HG02840 (cell line): Measurements from ENCODE around the gene ADAMTSL1.

Source experiments
- ATAC-seq: cut with Tn5 transposase; IDR thresholded peaks from one replicate; pipeline ENCODE4 v1.9.1; 2021; ENCODE audit warnings: mild to moderate bottlenecking, moderate library complexity, moderate number of reproducible peaks; ENCODE audit not compliant: unreplicated experiment, low FRiP score

ADAMTSL1 gene

DNA sequence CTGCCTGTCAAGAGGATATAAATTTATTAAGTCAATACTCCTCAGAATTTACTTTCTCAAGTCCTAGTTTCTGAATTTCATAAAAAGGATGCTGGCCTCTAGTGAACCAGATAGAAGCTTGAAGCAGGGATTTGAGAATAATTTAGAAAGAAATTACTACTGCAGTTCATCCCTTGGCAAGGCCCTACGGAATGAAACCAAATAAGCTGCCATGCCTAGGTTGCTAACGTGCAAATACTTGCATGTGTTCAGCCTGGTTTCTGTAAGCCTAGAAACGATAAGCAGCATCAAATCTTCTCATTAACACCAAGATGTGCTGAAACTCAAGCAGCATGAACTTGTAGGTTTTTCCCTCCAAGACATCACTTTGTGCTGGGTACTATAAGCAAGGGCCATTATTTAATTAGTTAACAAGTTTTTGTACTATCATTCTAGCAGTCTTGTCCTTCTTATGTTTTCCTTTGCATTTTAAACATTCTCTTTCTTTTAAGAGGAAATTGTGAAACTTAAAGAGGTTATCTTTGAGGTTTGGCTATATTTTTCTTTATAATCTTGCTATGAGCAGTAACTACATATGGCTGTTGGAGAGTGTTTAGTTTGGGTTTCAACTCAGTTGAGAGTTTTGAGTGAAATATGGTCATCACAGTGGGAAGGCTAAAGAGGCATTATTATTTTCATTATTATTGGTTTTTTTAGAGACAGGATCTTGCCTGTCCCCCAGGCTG, 71.8 kb downstream of the ADAMTSL1 start:
- ATAC-seq, result no peak

DNA sequence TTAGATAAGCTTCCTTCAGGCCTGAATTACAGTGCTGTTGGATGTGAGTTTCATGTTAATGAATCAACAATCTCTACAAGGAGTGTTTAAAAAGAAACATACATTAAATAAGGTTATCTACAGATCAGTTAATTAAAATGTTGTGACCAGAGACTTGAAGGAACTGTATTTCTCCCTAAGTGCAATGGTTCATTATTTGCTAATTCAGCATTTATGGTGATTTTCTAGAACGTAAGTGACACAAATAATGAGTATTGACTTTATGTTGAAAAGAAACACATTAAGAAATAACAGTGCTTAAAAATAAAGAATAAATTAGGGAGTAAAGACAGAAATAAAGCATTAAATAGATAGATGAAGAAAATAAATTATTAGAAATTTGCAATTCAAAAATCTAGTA, 74.5 kb downstream of the ADAMTSL1 start:
- no peak for ATAC-seq

DNA sequence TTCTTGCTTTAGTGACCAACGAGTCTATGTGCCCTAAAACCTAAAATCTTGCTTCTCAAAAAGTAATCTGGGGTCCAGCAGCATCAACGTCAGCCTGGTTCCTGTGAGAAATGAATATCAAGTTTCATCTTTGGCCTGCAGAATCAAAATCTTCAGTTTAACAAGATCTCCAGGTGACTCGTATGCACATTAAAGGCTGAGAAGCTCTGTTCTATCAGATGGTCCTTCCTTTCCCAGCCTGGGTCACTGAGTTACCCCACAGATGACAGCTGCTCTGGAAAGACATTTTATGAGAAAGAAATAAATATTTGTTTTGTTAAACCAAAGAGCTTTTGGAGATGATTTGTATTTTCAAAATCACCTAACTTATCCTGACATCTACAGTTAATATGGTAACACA, 75.8 kb downstream of the ADAMTSL1 start:
- no peak for ATAC-seq

- ATAC-seq, result no peak
These were observed 76.3 kb downstream of the ADAMTSL1 start for GRCh38 chr9:18550286-18550685.

DNA sequence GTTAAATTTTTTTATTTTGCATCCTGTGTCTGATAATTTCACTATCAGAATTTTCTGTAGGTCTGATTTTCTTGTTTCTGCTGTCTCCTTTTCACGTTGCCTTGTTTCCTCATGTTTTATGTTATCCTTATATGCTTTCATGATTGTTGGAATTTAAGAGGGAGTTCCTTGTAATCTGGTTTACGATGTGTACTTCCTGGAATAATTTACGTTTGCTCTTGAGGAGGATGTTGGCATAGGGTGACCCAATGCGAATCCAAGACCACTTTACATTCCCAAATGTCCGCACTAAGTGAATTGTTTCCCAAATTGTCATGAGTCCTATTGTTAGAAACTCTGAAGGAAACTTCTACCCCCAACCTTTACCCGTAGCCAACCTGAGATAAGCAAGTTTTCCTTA, 80.3 kb downstream of the ADAMTSL1 start:
- ATAC-seq, result no peak

DNA sequence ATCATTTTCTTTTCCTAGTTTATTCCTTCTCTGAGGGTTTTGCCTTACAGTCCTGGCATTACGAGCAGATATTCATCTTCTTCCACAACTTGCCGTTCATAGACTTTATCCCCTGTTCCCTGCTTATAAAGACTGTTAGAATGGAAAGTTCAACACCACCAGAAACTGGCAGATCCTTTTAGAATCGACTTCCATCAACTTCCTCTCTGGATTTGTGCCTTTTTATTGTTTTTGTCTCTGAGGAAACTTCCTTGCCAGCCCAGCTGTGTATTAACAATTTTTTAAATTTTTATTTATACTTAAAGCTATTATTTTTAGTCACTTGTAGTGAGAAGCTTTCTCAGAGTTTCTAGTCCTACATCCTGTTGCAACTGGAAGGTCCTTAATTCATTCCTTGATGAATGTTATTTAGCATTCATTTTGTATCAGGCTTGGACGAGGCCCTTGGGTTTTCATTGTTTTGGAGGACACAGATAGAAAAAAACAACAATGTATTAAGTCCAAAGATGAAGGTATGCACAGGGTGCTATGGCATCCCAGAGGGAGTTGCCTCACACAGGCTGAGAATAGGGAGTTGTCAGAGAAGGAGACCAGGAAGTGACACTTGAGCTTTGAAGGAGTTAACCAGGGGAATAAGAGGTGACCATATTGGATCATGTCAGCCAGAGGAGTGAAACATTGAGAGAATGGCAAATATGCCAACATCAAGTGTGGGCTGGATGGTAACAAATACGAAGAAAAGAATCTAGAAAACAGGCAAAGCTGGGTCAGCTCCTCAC, 81.3 kb downstream of the ADAMTSL1 start:
- ATAC-seq, result no peak

GRCh38 chr9:18564018-18564880, 90.3 kb downstream of the ADAMTSL1 start:
- no peak for ATAC-seq

GRCh38 chr9:18566121-18566520, 92.2 kb downstream of the ADAMTSL1 start:
- ATAC-seq, result no peak

GRCh38 chr9:18568973-18569372, 95.0 kb downstream of the ADAMTSL1 start:
- ATAC-seq, result no peak

- no peak for ATAC-seq
These were observed 96.1 kb downstream of the ADAMTSL1 start for GRCh38 chr9:18569941-18570630.

GRCh38 chr9:18573021-18573556, 99.1 kb downstream of the ADAMTSL1 start:
- no peak for ATAC-seq

DNA sequence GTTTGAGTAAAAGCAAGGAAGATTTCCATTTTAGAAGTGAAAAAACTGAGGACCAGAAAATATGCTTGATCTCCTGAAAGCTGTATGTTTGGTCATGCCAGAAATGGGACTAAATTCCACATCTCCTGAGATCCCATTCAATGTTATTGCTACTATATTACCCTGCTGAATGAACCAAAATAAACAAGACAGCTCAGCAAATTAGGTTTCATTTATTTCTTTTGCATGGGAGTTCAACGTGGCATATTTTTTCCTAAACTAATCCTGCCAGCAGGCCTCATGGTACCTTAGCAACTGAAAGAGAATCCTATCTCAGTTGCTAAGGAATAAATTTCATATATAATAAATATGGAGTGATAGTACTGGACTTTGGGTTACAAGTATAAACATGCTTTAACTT, 101.7 kb downstream of the ADAMTSL1 start:
- ATAC-seq, result no peak

- ATAC-seq, result no peak
These were observed 105.6 kb downstream of the ADAMTSL1 start for GRCh38 chr9:18579536-18579935.

- no peak for ATAC-seq
These were observed 106.2 kb downstream of the ADAMTSL1 start for GRCh38 chr9:18580151-18580550.

DNA sequence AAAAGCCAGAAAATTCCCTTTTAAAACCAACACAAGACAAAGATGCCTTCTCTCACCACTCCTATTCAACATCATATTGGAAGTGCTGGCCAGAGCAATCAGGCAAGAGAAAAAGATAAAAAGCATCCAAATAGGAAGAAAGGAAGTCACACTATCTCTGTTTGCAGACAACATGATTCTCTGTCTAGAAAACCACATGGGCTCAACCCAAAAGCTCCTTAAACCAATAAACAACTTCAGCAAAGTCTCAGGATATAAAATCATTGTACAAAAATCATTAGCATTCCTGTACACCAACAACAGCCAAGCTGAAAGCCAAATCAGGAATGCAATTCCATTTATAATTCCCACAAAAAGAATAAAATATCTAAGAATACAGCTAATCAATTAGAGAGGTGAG, 112.0 kb downstream of the ADAMTSL1 start:
- no peak for ATAC-seq

DNA sequence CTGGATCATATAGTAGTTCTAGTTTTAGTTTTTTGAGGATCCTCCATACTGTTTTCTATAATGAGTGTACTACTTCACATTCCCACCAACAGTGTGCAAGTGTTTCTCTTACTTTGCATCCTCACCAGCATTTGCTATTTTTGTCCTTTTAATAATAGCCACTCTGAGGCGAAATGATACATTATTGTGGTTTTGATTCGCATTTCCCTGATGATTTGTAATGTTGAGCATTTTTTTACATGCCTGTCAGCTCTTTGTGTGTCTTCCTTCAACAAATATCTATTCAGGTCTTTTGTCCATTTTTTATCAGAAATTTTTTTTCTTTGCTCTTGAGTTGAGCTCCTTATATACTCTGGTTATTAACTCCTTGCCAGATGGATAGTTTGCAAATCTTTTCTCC, 114.0 kb downstream of the ADAMTSL1 start:
- no peak for ATAC-seq

DNA sequence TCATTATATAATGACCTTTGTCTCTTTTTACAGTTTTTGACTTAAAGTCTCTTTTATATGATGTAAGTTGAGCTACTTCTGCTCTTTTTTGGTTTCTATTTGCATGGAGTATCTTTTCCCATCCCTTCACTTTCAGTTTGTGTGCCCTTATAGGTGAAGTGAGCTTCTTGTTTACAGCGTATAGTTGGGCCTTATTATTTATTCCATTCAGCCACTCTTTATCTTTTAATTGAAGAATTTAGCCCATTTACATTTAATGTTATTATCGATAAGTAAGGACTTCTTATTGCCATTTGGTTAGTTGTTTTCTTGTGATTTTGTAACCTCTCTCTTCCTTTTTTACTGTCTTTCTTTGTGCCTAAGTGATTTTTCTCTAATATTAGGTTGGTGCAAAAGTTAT, 117.3 kb downstream of the ADAMTSL1 start:
- no peak for ATAC-seq

DNA sequence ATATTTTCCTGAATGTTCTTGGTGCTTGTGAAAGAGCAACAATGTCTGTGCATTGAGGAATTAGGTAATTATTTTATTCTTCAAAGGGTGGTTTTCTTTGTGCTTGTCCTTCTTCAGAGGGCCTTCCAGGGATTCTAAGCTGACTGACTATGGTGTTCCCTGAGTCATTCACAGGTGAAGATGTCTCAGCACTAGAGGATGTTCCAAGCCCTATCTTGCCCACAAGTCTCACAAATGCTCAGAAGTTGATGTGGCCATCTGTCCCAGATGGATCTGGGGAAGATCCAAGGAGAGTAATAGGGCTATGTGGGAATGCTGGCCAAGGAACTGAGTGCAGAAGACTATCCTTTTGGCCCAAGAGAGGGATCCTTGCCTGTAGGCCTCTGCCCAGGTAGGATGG, 120.9 kb downstream of the ADAMTSL1 start:
- no peak for ATAC-seq

DNA sequence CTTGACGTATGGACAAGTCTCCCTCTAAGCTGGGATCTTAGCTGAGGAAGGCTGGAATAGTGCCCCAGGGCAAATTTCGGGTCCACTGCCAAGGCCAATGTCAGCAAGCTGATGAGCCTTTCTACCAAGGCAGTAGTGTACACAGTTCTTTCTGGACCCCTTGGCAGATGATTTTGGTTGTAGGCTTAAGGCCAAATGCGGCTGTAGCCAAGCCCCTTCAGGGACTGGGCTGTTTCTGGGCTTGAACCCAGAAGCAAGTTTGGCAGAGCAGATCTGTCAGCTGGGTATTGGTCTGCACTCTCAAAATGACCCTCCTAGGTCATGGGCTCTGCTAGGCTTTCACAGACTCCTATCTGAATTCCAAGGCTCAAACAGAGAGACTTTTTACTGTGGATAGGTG, 121.6 kb downstream of the ADAMTSL1 start:
- ATAC-seq, result no peak

GRCh38 chr9:18596920-18597319, 123.0 kb downstream of the ADAMTSL1 start:
- no peak for ATAC-seq
